Measurements from ENCODE around the gene KCNK5. TPM values are rescaled to one million over a fixed set of nuclear protein-coding genes. Genes with fewer than 3 reads are reported as not detected.

The KCNK5 gene
- total RNA-seq, 1 experiment from 2014 or later = 19.8 TPM

DNA sequence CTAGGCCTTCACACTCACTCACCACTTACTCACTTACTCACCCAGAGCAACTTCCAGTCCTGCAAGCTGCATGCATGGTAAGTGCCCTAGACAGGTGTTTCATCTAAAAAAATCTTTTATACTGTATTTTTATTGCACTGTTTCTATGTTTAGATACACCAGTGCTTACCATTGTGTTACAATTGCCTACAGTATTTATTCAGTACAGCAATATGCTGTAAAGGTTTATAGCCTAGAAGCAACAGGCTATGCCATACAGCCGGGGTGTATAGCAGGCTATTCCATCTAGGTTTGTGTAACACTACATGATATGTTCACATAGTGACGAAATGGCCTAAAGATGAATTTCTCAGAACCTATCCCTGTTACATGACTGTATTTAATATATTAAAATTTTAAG is 37.1 kb upstream of the KCNK5 start:
- H3K4me3 Mint-ChIP-seq (ENCODE audit: unreplicated experiment) = peak overlapping the region; percentile 26
- H3K27ac Mint-ChIP-seq (ENCODE audit: unreplicated experiment) = peak overlapping the region; percentile 63
- no peaks in the 10 kb centered on the region for H3K27me3 ChIP-seq (replicated peaks; ENCODE audit: control insufficient read depth, insufficient read depth, low read length)
- H3K4me1 Mint-ChIP-seq (ENCODE audit: low read depth, unreplicated experiment) = peaks cover 47% of the 10 kb centered on the region
- H3K36me3 ChIP-seq (ENCODE audit: control insufficient read depth, insufficient read depth, low read length) = 0 out of 2 replicates have a peak, but pooled peaks cover 1% of the 10 kb centered on the region
- no peaks in the 10 kb centered on the region for H3K9me3 ChIP-seq
- no TSS peak for BruUV-seq (replicated peaks)
- intact Hi-C loops (cut with micrococcal nuclease; ENCODE audit: unreplicated experiment) = loop anchor here (2.0 kb wide), 1 partner anchor 36 kb away; no protein-coding TSS in a partner anchor
- no peaks in the 10 kb centered on the region for H3K9me3 Mint-ChIP-seq (ENCODE audit: unreplicated experiment)
- peaks cover 10% of the 10 kb centered on the region for H3K36me3 Mint-ChIP-seq (ENCODE audit: insufficient read depth, unreplicated experiment)
- CTCF ChIA-PET = interaction anchor here (1.0 kb wide), 1 partner anchor 36 kb away, joined by 3 read pairs; no protein-coding TSS in a partner anchor
- peaks cover 58% of the 10 kb centered on the region for H3K4me1 ChIP-seq
- POLR2A ChIA-PET = no interaction called here
- TF ChIP-seq, protein P1, sequence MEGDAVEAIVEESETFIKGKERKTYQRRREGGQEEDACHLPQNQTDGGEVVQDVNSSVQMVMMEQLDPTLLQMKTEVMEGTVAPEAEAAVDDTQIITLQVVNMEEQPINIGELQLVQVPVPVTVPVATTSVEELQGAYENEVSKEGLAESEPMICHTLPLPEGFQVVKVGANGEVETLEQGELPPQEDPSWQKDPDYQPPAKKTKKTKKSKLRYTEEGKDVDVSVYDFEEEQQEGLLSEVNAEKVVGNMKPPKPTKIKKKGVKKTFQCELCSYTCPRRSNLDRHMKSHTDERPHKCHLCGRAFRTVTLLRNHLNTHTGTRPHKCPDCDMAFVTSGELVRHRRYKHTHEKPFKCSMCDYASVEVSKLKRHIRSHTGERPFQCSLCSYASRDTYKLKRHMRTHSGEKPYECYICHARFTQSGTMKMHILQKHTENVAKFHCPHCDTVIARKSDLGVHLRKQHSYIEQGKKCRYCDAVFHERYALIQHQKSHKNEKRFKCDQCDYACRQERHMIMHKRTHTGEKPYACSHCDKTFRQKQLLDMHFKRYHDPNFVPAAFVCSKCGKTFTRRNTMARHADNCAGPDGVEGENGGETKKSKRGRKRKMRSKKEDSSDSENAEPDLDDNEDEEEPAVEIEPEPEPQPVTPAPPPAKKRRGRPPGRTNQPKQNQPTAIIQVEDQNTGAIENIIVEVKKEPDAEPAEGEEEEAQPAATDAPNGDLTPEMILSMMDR (IDR thresholded peaks at IDR 0.05; ENCODE audit: insufficient read depth in 1 of 2, low read depth in 1 of 2, low read length in 1 of 2, severe bottlenecking in 1 of 2, unreplicated experiment in 1 of 2) = no peak
- no peaks in the 10 kb centered on the region for H3K27me3 Mint-ChIP-seq (ENCODE audit: insufficient read depth, unreplicated experiment)
- peak in 1 of 2 experiments; percentile 15 for DNase-seq
- no peak overlapping the region for H3K4me3 ChIP-seq (ENCODE audit: low read depth, low read length)

DNA sequence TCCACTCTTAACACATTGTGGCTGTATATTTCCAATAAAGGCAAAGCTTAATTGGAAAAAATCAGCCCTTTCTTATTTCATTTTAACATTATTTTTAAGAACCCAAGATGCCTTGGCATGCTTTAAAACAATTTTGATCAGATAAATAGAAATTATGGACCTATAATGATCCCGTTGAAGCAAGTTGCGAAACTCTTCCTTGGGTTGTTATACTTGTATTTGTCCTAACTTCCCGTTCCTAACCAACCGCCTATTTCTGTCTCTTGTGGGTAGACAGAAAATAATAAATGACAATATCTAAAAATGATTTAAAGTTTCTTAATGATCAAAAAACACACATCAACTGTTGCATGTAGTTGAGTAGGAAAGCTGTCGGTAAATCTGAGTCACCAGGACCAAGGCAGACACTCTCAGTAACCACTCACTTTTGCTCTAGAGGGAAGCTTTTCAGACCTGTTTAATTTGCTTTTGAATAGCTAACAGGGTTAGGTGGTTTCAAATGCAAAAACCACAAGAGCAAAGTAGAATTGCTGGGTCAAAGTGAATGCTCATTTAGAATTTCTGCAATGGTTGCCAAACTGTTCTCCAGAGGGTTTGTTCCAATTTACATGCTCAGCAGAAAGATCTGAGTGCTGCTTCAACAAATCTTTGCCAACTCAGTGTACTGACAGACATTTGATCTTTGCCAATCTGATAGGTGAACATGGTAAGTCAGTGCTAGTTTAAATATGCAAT is 34.2 kb upstream of the KCNK5 start:
- no peaks in the 10 kb centered on the region for H3K27me3 ChIP-seq (replicated peaks; ENCODE audit: control insufficient read depth, insufficient read depth, low read length)
- H3K36me3 ChIP-seq (ENCODE audit: control insufficient read depth, insufficient read depth, low read length) = no peaks in the 10 kb centered on the region
- POLR2A ChIA-PET = no interaction called here
- no peaks in the 10 kb centered on the region for H3K9me3 ChIP-seq
- BruUV-seq (replicated peaks) = no TSS peak
- Mint-ChIP-seq H3K4me1 (ENCODE audit: low read depth, unreplicated experiment) (peaks cover 20% of the 10 kb centered on the region), H3K36me3 (ENCODE audit: insufficient read depth, unreplicated experiment) (peaks cover 4% of the 10 kb centered on the region), H3K9me3 (ENCODE audit: unreplicated experiment) (no peaks in the 10 kb centered on the region), H3K27ac (ENCODE audit: unreplicated experiment) (no peak overlapping the region), H3K27me3 (ENCODE audit: insufficient read depth, unreplicated experiment) (no peaks in the 10 kb centered on the region), H3K4me3 (ENCODE audit: unreplicated experiment) (no peak overlapping the region)
- CTCF ChIA-PET = no interaction called here
- intact Hi-C loops (cut with micrococcal nuclease; ENCODE audit: unreplicated experiment) = no loop called here
- no peak for DNase-seq
- H3K4me3 ChIP-seq (ENCODE audit: low read depth, low read length) = no peak overlapping the region
- H3K4me1 ChIP-seq = peaks cover 29% of the 10 kb centered on the region
- TF ChIP-seq, protein P1 (IDR thresholded peaks at IDR 0.05; ENCODE audit: insufficient read depth in 1 of 2, low read depth in 1 of 2, low read length in 1 of 2, severe bottlenecking in 1 of 2, unreplicated experiment in 1 of 2) = no peak

DNA sequence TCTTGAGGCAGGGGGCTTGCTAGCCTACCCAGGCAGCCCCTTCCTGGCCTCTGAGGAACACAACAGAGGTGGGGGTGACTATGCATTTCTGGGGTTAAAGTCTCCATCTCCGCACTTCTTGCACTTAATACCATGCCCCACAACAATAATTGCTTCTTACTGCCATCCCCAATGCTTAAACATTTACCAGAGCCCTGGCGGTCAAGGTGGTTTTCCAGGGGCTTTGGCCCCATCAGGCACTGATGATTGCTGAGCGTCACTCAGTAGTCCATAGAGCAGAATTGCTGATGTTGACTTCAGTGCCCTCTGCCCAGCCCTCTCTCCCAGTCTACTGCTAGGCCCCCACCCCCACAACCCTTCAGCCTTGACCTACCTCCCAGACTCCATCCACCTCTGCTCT is 32.5 kb upstream of the KCNK5 start:
- H3K36me3 ChIP-seq (ENCODE audit: control insufficient read depth, insufficient read depth, low read length) = no peaks in the 10 kb centered on the region
- TF ChIP-seq, protein P1 (IDR thresholded peaks at IDR 0.05; ENCODE audit: insufficient read depth in 1 of 2, low read depth in 1 of 2, low read length in 1 of 2, severe bottlenecking in 1 of 2, unreplicated experiment in 1 of 2) = no peak
- H3K4me3 Mint-ChIP-seq (ENCODE audit: unreplicated experiment) = no peak overlapping the region
- no peaks in the 10 kb centered on the region for H3K9me3 ChIP-seq
- no peaks in the 10 kb centered on the region for H3K36me3 Mint-ChIP-seq (ENCODE audit: insufficient read depth, unreplicated experiment)
- intact Hi-C loops (cut with micrococcal nuclease; ENCODE audit: unreplicated experiment) = no loop called here
- H3K27ac Mint-ChIP-seq (ENCODE audit: unreplicated experiment) = no peak overlapping the region
- no peak overlapping the region for H3K4me3 ChIP-seq (ENCODE audit: low read depth, low read length)
- POLR2A ChIA-PET = no interaction called here
- H3K4me1 Mint-ChIP-seq (ENCODE audit: low read depth, unreplicated experiment) = peaks cover 6% of the 10 kb centered on the region
- no peak for DNase-seq
- CTCF ChIA-PET = interaction anchor here (0.5 kb wide), 1 partner anchor 45 kb away, joined by 12 read pairs; no protein-coding TSS in a partner anchor
- peaks cover 14% of the 10 kb centered on the region for H3K4me1 ChIP-seq
- H3K27me3 ChIP-seq (replicated peaks; ENCODE audit: control insufficient read depth, insufficient read depth, low read length) = no peaks in the 10 kb centered on the region
- no TSS peak for BruUV-seq (replicated peaks)
- no peaks in the 10 kb centered on the region for H3K9me3 Mint-ChIP-seq (ENCODE audit: unreplicated experiment)
- no peaks in the 10 kb centered on the region for H3K27me3 Mint-ChIP-seq (ENCODE audit: insufficient read depth, unreplicated experiment)

All from Caco-2 (cell line).